ENCODE data around the gene LINGO3.
"Not testable (repeated sequence)": the region's sequence is repeated elsewhere in the genome, so short reads cannot be mapped to it uniquely, and the experiment has no call there.

The LINGO3 gene

DNA sequence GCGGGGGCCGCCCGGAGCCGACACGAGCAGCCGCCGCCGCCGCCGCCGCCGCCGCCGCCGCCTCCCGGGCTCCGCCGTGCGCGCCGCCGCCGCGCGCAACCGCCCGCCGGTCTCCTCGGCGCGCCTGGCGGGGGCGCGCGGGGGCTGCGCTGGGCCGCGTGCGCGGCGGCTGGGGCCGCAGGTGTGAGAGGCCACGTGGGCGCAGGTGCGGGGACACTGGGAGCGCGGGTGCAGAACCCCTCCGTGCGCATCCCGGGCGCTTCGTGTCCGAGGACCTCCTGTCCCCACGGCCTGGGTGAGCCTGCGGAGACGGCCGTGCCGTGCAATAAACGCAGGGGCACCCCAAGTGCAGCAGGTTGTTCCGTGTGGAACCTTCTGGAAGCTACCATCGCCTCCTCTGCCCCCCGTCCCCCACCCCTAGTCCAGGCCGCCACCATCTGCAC, at the start of gene LINGO3:
Gene LINGO3, minus strand, starts transcription at position 41 of the 443 bp plus-strand sequence. CDS start 16,378 bp downstream, outside the sequence.
- DNase-seq: no peak

GRCh38 chr19:2356036-2356646, 48.2 kb upstream of the LINGO3 start:
- DNase-seq: no peak

DNA sequence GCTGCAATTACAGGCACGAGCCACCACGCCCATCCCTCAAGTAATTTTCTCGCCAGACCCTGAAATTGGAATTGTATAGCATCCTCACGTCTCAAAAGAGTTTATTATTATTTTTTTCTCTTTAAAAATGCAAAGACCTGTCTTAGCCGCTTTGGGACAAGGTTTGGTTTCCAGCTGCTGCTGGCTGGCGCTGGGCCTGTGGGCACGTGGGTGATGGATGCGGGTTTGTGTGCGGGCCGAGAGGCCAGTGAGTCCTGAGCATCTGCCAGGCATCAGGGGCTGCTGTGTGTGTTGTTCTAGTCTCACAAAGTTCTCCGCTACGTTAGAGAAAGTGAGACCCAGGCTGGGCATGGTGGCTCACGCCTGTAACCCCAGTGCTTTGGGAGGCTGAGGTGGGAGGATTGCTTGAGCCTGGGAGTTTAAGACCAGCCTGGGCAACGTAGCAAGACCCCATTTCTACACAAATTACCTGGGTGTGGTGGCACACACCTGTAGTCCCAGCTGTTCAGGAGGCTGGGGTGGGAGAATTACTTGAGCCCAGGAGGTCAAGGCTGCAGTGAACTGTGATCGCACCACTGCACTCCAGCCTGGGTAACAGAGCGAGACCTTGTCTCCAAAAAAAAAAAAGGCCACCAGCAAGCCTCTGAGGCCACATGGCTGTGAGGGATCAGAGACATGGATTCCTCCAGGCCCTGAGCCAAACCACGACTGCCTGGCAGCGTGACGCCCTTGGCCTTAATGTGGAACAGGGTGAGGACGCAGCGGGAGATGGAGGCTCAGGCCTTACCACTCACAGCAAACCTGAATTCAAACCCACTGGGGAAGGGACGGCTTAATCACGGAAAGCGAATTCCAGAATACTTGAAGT, 47.4 kb upstream of the LINGO3 start:
- DNase-seq: no peak

GRCh38 chr19:2354670-2355069, 46.7 kb upstream of the LINGO3 start:
- no peak for DNase-seq

DNA sequence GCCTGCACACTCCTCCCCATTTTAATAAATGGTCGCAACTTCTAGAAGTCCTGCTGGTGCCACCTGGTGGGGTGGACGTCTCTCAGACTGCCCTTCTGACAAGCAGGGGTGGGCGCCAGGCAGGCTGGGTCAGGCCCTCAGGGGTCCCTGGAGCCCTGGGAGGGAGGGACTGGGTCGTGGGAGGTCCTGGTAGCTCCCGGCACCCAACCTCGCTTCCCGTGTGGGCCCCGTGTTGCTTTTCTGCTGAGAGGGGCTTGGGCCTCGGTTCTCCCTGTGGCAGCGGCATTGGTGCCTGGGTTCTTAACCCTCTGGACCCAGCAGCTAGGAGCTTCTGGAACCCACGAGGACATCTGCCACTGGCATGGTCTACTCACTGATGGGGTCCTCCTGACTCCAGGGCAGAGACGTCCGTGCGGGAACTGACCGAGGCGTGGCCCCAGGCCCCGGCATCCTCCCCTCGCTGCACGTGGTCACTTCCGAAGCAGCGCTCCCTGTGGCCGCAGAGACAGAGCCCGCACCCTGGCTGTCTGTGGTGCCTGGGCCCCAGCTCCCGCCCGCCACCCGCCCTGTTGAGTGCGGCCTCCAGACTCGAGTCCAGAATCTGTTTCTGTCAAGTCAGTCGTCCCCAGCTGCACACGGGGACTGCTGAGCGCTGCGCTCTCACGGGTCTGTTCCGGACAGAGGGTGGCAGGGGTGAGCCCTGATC, 46.1 kb upstream of the LINGO3 start:
- no peak for DNase-seq

- DNase-seq: no peak
These were observed 45.4 kb upstream of the LINGO3 start for GRCh38 chr19:2353159-2353886.

DNA sequence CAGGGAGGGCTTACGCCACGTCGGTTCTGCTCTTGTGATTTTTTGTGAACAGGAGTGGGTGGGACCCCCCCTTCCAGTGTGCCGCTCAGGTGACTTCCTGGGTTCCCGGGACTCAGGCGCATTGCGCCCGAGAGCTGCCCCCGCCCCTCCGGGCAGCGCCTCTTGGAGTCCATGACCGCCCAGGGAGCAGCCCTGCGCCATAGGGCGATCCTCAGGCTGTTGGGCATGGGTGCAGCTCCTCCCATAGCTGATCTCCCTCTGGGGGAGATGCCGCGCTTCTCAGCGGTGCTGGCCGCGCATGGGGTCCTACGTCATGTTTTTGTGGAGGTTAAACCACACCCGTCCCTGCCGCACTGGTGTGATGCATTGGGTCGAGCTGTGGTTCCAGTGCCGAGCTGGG, 44.2 kb upstream of the LINGO3 start:
- DNase-seq: no peak

- DNase-seq: no peak
These were observed 43.6 kb upstream of the LINGO3 start for GRCh38 chr19:2351591-2351990.

GRCh38 chr19:2350656-2351055, 42.7 kb upstream of the LINGO3 start:
- DNase-seq: no peak

GRCh38 chr19:2349818-2350217, 41.9 kb upstream of the LINGO3 start:
- DNase-seq: not testable (repeated sequence)

DNA sequence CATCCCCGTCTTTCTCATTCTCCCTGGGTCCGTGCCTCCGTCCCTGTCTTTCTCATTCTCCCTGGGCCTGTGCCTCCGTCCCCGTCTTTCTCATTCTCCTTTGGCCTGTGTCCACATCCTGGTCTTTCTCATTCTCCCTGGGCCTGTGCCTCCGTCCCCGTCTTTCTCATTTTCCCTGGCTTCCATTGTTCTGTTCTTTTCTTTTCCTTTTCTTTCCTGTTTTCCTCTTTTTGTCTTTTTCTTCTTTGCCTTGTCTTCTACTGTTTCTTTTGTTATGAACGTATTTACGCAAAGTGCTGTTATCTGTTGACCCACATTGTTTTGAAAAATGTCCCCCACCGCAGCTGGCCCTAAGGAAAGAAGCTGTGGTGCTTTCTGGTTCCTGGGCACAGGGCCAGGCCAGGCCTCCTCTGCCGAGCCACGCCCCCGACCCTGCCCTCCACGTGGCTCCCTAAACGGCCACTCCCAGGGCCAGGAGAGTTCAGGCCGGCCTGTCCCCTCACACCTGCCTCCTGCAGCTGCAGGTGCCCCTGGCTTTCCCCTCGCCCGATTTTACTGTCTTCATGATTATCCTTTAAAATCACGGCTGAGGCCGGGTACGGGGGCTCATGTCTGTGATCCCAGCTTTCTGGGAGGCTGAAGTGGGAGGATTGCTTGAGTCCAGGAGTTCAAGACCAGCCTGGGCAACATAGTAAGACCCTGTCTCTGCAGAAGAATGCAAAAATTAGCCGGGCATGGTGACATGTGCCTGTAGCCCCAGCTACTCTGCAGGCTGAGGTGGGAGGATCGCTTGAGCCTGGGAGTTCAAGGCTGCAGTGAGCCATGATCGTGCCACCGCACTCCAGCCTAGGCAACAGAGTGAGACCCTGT, 38.1 kb upstream of the LINGO3 start:
- no peak for DNase-seq

GRCh38 chr19:2345076-2345475, 37.1 kb upstream of the LINGO3 start:
- no peak for DNase-seq

DNA sequence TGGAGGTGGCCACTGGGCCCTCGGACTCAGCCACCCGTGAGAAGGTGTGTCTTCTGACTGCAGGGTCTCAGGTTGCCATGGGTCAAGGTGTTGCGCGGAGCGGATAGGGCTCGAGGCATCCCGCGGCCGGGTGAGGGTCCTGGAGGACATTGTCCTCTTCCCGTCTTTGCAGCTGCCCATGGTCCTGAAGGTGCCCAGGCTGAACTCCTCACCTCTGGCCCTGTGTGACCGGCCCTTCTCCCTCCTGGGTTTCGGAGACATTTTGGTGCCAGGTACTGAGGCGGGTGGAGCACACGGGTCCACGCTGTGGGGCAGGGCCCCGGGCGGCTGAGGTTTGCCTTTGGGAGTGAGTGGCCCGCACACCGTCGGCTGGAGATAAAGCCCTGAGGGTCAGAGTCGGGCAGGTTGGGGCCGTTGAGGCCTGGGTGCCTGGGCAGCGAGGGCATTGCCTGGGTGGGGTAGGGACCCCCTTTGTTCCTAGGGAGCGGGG, 36.5 kb upstream of the LINGO3 start:
- DNase-seq: no peak

DNA sequence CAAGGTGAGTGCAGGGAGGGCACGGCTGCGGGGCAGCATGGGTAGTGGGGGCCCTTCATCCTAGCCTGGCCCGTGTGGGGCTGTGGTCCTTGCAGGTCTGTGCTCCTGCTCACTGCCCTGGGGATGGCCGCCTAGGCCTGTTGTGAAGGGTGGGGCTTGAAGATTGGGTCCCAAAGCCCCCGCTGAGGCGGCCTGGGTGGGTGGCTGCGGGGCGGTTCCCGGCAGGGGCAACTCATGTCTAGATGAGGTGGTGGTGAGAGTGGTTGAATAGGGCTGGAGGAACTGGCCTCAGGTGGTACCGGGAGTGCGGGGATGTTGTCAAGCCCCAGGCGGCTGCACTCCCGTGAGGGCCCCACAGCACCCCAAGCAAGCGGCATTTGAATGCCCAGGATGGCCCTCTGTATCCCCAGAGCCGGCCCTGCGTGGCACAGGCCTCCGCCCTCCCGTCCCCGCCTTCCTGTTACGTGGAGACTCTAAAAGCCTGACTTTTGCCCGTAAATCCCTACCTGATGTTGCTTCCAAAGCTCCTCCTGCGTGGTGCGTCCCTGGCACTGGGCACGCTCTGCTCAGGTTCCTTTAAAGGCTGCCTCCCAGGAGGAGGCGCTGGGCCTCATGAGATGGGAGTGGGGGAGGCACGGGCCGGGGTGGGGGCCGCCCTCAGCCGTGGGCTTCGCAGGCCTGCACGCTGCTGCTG, 35.5 kb upstream of the LINGO3 start:
- no peak for DNase-seq

- DNase-seq: no peak
These were observed 34.8 kb upstream of the LINGO3 start for GRCh38 chr19:2342656-2343288.

DNA sequence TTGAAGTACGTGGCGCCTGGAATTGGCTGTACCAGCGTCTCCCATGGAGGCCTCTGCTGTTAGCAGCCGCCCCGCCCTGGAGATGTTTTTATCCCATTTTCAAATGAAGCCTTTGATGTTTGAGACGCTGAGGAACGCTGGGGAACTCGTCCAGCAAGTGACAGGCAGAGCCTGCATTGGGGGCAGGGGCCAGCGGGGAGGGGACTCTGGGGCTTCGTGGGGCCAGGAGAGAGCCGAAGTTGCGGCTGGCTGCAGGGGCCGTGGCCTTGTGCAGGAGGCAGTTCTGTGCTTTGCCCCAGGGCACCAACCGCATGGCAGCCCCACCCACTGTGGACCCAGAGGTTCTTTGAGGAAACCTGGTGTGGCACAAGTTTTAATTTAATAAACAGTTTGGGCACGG, 34.0 kb upstream of the LINGO3 start:
- no peak for DNase-seq

GRCh38 chr19:2341244-2341751, 33.3 kb upstream of the LINGO3 start:
- DNase-seq: no peak

GRCh38 chr19:2340496-2341243, 32.7 kb upstream of the LINGO3 start:
- no peak for DNase-seq

- no peak for DNase-seq
These were observed 31.8 kb upstream of the LINGO3 start for GRCh38 chr19:2339644-2340310.
